Kidney epithelial cell (primary cell): Measurements from ENCODE around the gene SMAD3. TPM values are rescaled to one million over a fixed set of nuclear protein-coding genes. Genes with fewer than 3 reads are reported as not detected.

ENCODE experiments used
- DNase-seq: peaks from one replicate; pipeline ENCODE4 v3.0.0-alpha.2; 2010; ENCODE audit warnings: low read depth
- H3K27me3 ChIP-seq: 2 replicates; pipeline ENCODE4 v1.6.0; 2011; ENCODE audit warnings: low read length; ENCODE audit not compliant: control insufficient read depth, insufficient read depth
- H3K36me3 ChIP-seq: 2 replicates; pipeline ENCODE4 v1.5.1; 2011; ENCODE audit warnings: low read length; ENCODE audit not compliant: control insufficient read depth, insufficient read depth
- H3K4me3 ChIP-seq: 2 replicates; pipeline ENCODE4 v1.5.1; 2011; ENCODE audit warnings: low read depth, mild to moderate bottlenecking, control low read depth, low read length
- CTCF ChIP-seq: IDR thresholded peaks from 2 replicates; pipeline ENCODE4 v1.5.1; 2011; ENCODE audit warnings: mild to moderate bottlenecking, moderate library complexity, low read length, control low read depth, inconsistent platforms; ENCODE audit not compliant: insufficient read depth, poor library complexity, severe bottlenecking
- total RNA-seq: library from RNA; depleted of rRNA; stranded (reverse); fragments of >200 nt; gene quantifications from 2 replicates; pipeline ENCODE4 v1.2.3, GENCODE V29; 2015

SMAD3 gene
- total RNA-seq, 1 donor from 2014 or later, result 34.8 TPM

- no peak for DNase-seq
- Histone ChIP-seq H3K36me3 (peaks cover 1% of the 10 kb centered on the region), H3K27me3 (no peaks in the 10 kb centered on the region), H3K4me3 (no peak overlapping the region)
- no peak for TF ChIP-seq CTCF
Measured at GRCh38 chr15:67180035-67180434, 114.6 kb downstream of the SMAD3 start.

GRCh38 chr15:67180514-67181191, 115.3 kb downstream of the SMAD3 start:
- DNase-seq, result no peak
- no peak overlapping the region for H3K4me3 ChIP-seq
- no peaks in the 10 kb centered on the region for H3K27me3 ChIP-seq
- H3K36me3 ChIP-seq, result peaks cover 2% of the 10 kb centered on the region
- peak; percentile 3 for TF ChIP-seq CTCF

- no peaks in the 10 kb centered on the region for H3K27me3 ChIP-seq
- no peak for DNase-seq
- no peak for TF ChIP-seq CTCF
- H3K4me3 ChIP-seq, result no peak overlapping the region
- peaks cover 5% of the 10 kb centered on the region for H3K36me3 ChIP-seq
Measured at GRCh38 chr15:67181221-67181639, 115.8 kb downstream of the SMAD3 start.

- TF ChIP-seq CTCF, result no peak
- Histone ChIP-seq H3K36me3 (peaks cover 12% of the 10 kb centered on the region), H3K27me3 (no peaks in the 10 kb centered on the region), H3K4me3 (no peak overlapping the region)
- DNase-seq, result no peak
Measured at GRCh38 chr15:67183443-67184169, 118.2 kb downstream of the SMAD3 start.

- TF ChIP-seq CTCF, result no peak
- no peaks in the 10 kb centered on the region for H3K27me3 ChIP-seq
- peaks cover 13% of the 10 kb centered on the region for H3K36me3 ChIP-seq
- DNase-seq, result no peak
- H3K4me3 ChIP-seq, result no peak overlapping the region
Measured at GRCh38 chr15:67184208-67184925, 119.0 kb downstream of the SMAD3 start.
